Measurements from ENCODE around the gene FBXO47. TPM values are rescaled to one million over a fixed set of nuclear protein-coding genes. Genes with fewer than 3 reads are reported as not detected.

FBXO47 gene
- total RNA-seq, 1 experiment from 2014 or later = not detected

DNA sequence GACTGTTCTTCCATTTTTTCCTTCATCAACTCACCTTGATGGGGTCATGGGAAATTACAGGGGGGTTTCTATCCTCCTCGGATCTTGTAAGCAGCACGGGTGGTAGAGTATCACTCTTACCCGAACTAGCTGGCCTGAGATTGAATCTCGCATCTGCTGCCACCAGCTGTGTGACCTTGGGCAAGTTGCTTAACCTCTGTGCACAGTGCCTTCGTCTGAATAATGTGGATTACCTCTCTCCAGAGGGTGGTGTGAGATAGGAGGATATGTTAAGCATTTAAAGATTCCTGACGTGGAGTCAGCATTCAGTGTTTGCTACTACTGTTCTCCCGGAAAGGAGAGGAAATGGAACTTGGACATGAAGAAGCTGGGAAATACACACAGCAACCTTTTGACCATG lies 72.9 kb downstream of the FBXO47 start:
- TF ChIP-seq, protein P1, sequence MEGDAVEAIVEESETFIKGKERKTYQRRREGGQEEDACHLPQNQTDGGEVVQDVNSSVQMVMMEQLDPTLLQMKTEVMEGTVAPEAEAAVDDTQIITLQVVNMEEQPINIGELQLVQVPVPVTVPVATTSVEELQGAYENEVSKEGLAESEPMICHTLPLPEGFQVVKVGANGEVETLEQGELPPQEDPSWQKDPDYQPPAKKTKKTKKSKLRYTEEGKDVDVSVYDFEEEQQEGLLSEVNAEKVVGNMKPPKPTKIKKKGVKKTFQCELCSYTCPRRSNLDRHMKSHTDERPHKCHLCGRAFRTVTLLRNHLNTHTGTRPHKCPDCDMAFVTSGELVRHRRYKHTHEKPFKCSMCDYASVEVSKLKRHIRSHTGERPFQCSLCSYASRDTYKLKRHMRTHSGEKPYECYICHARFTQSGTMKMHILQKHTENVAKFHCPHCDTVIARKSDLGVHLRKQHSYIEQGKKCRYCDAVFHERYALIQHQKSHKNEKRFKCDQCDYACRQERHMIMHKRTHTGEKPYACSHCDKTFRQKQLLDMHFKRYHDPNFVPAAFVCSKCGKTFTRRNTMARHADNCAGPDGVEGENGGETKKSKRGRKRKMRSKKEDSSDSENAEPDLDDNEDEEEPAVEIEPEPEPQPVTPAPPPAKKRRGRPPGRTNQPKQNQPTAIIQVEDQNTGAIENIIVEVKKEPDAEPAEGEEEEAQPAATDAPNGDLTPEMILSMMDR (IDR thresholded peaks at IDR 0.05; ENCODE audit: unreplicated experiment) = no peak
- H3K9me3 Mint-ChIP-seq (ENCODE audit: low read depth, unreplicated experiment) = no peaks in the 10 kb centered on the region
- no peak overlapping the region for H3K27ac Mint-ChIP-seq (ENCODE audit: unreplicated experiment)
- no TSS peak for BruUV-seq (replicated peaks)
- peaks cover 82% of the 10 kb centered on the region for H3K36me3 Mint-ChIP-seq (ENCODE audit: insufficient read depth, unreplicated experiment)
- CTCF ChIA-PET = interaction anchor here (1.2 kb wide), 1 partner anchor 25 kb away, joined by 4 read pairs; the partner anchor contains the start of gene LASP1
- H3K4me1 Mint-ChIP-seq (ENCODE audit: low read depth, unreplicated experiment) = peaks cover 26% of the 10 kb centered on the region
- H3K27me3 Mint-ChIP-seq (ENCODE audit: unreplicated experiment) = no peaks in the 10 kb centered on the region
- intact Hi-C loops (cut with micrococcal nuclease; ENCODE audit: unreplicated experiment) = no loop called here
- no peak overlapping the region for H3K4me3 Mint-ChIP-seq (ENCODE audit: low read depth, unreplicated experiment)
- DNase-seq = no peak

DNA sequence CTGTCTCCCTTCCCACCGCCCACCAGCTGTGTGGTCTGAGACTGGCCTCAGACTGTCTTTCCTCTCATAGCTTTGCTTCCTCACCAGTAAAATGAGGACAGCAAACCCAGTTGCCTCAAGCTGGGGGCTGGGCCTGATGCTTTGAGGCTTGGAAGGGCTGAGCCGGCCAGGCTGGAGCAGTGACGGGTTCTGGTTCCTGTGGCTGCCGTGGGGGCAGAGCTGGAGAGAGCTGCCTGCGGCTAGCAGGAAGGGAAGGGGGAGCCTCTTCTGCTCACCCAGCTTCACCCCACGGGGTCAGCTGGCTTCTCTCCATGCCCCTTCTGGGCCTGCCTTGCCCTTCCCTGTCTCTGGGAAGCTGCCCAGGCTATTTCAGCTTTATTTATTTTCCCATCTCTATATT lies 73.6 kb downstream of the FBXO47 start:
- BruUV-seq (replicated peaks) = no TSS peak
- TF ChIP-seq, protein P1 (IDR thresholded peaks at IDR 0.05; ENCODE audit: unreplicated experiment) = no peak
- Mint-ChIP-seq H3K4me1 (ENCODE audit: low read depth, unreplicated experiment) (peaks cover 24% of the 10 kb centered on the region), H3K27ac (ENCODE audit: unreplicated experiment) (no peak overlapping the region), H3K4me3 (ENCODE audit: low read depth, unreplicated experiment) (no peak overlapping the region), H3K36me3 (ENCODE audit: insufficient read depth, unreplicated experiment) (peaks cover 82% of the 10 kb centered on the region), H3K9me3 (ENCODE audit: low read depth, unreplicated experiment) (no peaks in the 10 kb centered on the region), H3K27me3 (ENCODE audit: unreplicated experiment) (no peaks in the 10 kb centered on the region)
- DNase-seq = no peak
- intact Hi-C loops (cut with micrococcal nuclease; ENCODE audit: unreplicated experiment) = no loop called here
- CTCF ChIA-PET = interaction anchor here (0.5 to 1.2 kb wide), 2 partner anchors 24 to 867 kb away, joined by 4 read pairs; partner anchors contain the start of gene LASP1

DNA sequence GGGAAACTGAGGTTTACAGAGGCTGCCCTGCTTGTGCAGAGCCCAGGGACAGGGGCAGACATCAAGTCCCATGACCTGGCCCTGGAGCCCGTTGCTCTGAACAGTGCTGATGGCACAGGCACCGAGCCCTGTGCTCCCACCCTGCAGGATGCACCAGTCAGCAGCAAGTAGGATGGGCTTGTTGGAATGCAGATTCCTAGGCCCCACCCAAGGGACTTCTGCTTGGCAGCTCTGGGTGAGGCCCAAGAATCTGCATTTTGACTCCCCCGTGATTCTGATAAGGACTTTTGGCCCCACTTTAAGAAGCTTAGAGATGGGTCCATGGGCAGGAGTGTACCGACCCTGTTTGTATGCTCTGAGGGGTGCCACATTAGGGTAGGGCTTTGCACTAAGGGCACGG lies 74.1 kb downstream of the FBXO47 start:
- DNase-seq = no peak
- Mint-ChIP-seq H3K27ac (ENCODE audit: unreplicated experiment) (no peak overlapping the region), H3K4me3 (ENCODE audit: low read depth, unreplicated experiment) (no peak overlapping the region), H3K27me3 (ENCODE audit: unreplicated experiment) (no peaks in the 10 kb centered on the region), H3K36me3 (ENCODE audit: insufficient read depth, unreplicated experiment) (peaks cover 82% of the 10 kb centered on the region), H3K9me3 (ENCODE audit: low read depth, unreplicated experiment) (no peaks in the 10 kb centered on the region), H3K4me1 (ENCODE audit: low read depth, unreplicated experiment) (peaks cover 19% of the 10 kb centered on the region)
- TF ChIP-seq, protein P1 (IDR thresholded peaks at IDR 0.05; ENCODE audit: unreplicated experiment) = no peak
- intact Hi-C loops (cut with micrococcal nuclease; ENCODE audit: unreplicated experiment) = no loop called here
- no TSS peak for BruUV-seq (replicated peaks)
- CTCF ChIA-PET = interaction anchor here (1.2 kb wide), 1 partner anchor 23 kb away, joined by 4 read pairs; the partner anchor contains the start of gene LASP1

DNA sequence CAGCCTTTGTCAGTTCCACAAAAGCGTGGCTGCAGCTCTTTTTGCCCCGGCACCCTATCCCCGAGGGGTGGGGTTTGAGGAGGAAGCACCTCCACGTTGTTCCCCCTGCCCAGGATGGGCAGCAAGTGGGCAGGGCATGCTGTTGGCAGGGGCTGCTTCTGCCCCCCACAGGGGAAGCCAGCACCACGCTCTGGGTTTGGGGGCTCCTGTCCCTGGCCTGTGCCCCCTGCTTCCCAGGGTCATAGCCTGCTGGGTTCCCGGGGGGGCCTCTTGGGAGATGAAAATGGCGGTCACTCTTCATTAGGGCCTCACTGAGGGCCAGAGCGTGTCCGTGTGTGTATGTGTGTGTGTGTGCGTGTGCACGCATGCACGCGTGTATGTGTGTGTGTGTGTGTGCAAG lies 74.6 kb downstream of the FBXO47 start:
- Mint-ChIP-seq H3K9me3 (ENCODE audit: low read depth, unreplicated experiment) (no peaks in the 10 kb centered on the region), H3K4me1 (ENCODE audit: low read depth, unreplicated experiment) (peaks cover 16% of the 10 kb centered on the region), H3K27ac (ENCODE audit: unreplicated experiment) (no peak overlapping the region), H3K27me3 (ENCODE audit: unreplicated experiment) (no peaks in the 10 kb centered on the region), H3K36me3 (ENCODE audit: insufficient read depth, unreplicated experiment) (peaks cover 81% of the 10 kb centered on the region), H3K4me3 (ENCODE audit: low read depth, unreplicated experiment) (no peak overlapping the region)
- TF ChIP-seq, protein P1 (IDR thresholded peaks at IDR 0.05; ENCODE audit: unreplicated experiment) = no peak
- CTCF ChIA-PET = no interaction called here
- no TSS peak for BruUV-seq (replicated peaks)
- intact Hi-C loops (cut with micrococcal nuclease; ENCODE audit: unreplicated experiment) = no loop called here
- DNase-seq = no peak
